ENCODE results near the gene SH3TC1.

Gene SH3TC1

GRCh38 chr4:8263397-8263796 lies 64.3 kb downstream of the SH3TC1 start:
- DNase-seq (ENCODE audit: low spot score), result no peak

- DNase-seq (ENCODE audit: low spot score), result no peak
These were observed 65.0 kb downstream of the SH3TC1 start for GRCh38 chr4:8264106-8264505.

- DNase-seq (ENCODE audit: low spot score), result no peak
These were observed 66.3 kb downstream of the SH3TC1 start for GRCh38 chr4:8265171-8265929.

DNA sequence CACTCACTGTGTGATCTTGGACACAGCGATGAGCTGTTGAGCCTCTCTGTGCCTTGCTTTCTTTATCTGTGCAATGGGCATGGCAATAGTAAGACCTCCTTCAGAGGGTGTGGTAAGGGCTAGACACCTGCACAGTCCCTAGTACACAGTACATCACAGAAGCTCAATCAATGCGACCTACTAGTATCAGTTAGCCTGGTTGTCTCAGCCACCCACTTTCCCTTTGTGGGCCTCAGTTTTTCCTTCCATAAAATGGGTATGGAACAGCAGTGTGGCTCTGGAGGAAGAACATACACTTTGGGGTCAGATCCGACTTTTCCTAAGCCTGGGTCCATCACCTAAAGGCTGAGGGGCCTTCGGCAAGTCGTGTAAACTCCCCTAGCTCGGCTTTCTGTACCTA lies 67.0 kb downstream of the SH3TC1 start:
- no peak for DNase-seq (ENCODE audit: low spot score)

DNA sequence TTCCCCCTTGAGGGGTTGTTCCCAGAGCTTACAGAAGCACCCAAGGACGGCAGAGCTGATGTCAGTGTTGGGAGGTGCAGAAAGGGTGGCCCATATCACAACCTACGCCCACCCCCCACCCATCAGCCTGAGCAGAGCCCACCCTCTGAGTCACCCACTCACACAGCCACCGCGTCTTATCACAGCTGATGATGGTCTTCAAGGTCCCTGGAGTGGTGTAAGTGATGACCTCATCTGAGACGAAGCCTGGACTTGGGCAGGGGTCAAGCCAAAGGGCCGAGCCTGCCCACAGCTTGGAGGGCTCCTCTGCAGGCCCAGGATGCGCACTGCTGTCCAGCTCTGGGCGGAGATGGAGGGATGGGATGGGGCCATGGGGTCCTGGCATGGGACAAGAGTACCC lies 67.4 kb downstream of the SH3TC1 start:
- DNase-seq (ENCODE audit: low spot score), result no peak

DNA sequence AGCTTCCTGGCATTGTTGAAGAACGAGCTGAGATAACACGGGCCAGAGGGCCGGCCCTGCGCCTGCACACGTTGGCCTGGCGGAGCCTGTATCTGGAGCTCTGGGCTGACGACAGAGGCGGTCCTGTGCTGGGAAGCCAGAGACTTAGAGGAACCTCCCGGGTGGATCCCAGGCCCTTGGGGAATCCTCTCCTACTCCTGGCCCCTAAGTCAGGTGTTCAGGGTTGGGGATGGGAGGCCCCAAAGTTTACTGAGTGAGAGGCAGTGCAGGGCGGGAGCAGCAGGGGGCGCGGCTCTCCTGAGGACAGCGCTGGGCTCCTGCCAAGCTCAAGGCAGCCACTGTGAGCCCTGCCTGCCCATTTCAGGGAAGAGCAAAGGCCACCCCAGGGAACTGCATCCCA lies 68.0 kb downstream of the SH3TC1 start:
- no peak for DNase-seq (ENCODE audit: low spot score)

DNA sequence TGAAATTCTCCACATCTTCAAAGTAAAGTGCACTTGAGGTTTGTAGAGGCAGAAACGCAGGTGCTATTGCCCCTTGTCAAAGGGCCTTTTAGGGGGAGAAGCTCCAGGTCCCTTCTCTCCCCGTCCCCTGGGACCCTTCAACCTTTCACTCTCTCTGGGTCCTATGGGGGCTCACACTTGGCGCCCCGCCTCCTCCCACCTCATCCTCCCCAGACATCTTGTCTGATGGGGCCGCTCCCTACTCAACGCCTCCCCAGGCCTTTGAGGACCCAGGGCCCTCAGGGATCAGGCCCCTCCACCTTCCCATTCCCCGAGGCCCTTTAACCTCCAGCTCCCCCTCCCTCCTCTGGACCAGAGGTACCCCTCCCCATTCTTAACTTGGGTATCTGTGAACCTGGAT lies 69.1 kb downstream of the SH3TC1 start:
- no peak for DNase-seq (ENCODE audit: low spot score)

GRCh38 chr4:8268901-8269534 lies 69.9 kb downstream of the SH3TC1 start:
- DNase-seq (ENCODE audit: low spot score), result no peak

DNA sequence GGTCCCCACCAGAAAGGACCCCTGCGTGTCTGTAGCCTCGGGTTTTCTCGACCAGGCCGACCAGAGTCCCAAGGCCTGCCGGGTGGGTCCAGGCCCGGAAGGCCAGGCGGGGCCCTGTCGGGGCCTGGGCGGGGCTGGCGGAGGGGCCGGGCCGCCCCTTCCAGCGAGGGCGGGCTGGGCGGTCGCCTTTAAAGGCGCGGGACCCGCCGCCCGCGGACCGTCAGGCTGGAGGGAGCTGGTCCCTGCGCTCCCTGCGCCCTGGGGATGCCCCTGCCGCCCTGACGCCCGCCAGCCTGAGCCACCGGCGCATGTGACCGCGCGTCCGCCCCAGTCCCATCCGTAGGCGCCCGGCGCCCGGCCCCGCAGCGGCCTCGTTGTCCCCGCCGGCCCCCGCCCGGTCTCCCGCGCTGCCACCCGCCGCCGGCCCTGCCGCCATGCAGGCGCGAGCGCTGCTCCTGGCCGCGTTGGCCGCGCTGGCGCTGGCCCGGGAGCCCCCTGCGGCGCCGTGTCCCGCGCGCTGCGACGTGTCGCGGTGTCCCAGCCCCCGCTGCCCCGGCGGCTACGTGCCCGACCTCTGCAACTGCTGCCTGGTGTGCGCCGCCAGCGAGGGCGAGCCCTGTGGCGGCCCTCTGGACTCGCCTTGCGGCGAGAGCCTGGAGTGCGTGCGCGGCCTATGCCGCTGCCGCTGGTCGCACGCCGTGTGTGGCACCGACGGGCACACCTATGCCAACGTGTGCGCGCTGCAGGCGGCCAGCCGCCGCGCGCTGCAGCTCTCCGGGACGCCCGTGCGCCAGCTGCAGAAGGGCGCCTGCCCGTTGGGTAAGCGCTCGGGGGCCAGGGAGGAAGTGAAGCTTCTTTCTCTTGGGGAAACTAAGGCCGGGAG lies 70.7 kb downstream of the SH3TC1 start, which contains the start of gene HTRA3:
Gene HTRA3 (plus strand): TSS at position 220 of the 883 bp plus-strand sequence. CDS start 215 bp downstream, at position 435.
- DNase-seq (ENCODE audit: low spot score), result no peak

- no peak for DNase-seq (ENCODE audit: low spot score)
These were observed 71.3 kb downstream of the SH3TC1 start for GRCh38 chr4:8270418-8270771.

DNA sequence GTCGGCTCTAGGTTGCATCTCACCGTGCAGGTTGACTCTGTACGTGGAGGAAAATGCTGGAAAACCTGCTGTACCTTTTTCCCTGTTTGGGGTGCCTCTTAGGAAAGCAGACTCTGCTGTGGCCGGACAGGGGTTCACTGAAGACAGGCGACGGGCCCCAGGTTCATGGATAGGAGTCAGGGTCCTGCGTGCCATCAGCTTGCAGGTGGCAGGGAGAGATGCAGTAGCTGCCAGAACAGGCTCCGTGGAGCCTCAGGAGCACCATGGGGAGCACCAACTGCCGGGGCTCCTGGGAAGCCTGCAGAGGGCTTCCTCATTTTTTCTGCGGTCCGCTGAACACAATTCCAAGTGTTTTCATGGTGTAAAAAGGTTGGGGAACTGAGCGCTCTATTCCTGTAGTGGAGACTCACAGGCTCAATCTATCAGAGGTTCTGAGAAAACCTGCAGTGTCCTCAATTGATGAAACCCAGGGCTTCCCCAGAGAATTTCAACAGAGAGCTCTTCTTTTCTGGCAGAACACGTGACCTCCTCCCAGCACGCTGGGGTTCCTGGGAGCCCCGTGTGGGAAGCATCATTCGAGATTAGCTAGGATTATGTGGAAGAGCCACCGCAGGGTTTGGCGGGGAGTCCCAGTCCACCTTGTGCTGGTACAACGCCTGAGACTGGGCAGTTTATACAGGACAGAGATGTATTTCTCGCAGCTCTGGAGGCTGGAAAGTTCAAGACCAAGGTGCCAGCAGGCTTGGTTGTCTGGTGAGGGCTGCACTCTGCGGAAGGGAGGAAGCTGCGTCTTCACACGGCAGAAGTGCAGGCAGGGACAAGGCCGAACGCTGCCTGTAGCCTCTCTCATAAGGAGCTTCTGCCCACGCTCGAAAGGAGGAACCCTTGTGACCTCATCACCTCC lies 72.1 kb downstream of the SH3TC1 start:
- DNase-seq (ENCODE audit: low spot score), result no peak

- DNase-seq (ENCODE audit: low spot score), result no peak
These were observed 72.7 kb downstream of the SH3TC1 start for GRCh38 chr4:8271821-8272220.

GRCh38 chr4:8272472-8273428 lies 73.7 kb downstream of the SH3TC1 start:
- DNase-seq (ENCODE audit: low spot score), result no peak

- no peak for DNase-seq (ENCODE audit: low spot score)
These were observed 74.4 kb downstream of the SH3TC1 start for GRCh38 chr4:8273450-8273849.

GRCh38 chr4:8274066-8274652 lies 75.1 kb downstream of the SH3TC1 start:
- no peak for DNase-seq (ENCODE audit: low spot score)

- DNase-seq (ENCODE audit: low spot score), result peak; percentile 88
These were observed 75.9 kb downstream of the SH3TC1 start for GRCh38 chr4:8274765-8275547.

DNA sequence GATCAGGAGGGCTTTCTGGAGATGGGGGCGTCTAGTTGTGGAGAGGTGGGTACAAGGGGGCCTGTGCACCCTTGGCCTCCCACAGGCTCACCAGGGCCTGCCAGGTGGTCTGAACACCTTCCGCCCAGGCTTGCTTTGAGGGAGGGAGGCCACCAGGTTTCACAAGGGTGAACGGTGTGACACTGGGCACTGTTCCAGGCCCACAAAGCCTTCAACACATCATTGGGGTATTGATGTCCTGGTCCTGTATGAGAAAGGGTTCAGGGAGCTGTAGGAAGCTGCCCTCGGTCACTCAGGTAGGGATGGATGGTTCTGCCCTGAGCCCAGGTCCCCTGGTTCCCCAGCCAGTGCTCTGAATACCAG lies 76.4 kb downstream of the SH3TC1 start:
- DNase-seq (ENCODE audit: low spot score), result no peak

GRCh38 chr4:8276358-8277240 lies 77.5 kb downstream of the SH3TC1 start:
- no peak for DNase-seq (ENCODE audit: low spot score)

All from Ammon's horn (tissue), 1 donor.